ENCODE results near the gene FAAP100. TPM values are rescaled to one million over a fixed set of nuclear protein-coding genes. Genes with fewer than 3 reads are reported as not detected.

The FAAP100 gene
- total RNA-seq, 2 experiments from 2014 or later: 33.5 to 39.7 TPM

DNA sequence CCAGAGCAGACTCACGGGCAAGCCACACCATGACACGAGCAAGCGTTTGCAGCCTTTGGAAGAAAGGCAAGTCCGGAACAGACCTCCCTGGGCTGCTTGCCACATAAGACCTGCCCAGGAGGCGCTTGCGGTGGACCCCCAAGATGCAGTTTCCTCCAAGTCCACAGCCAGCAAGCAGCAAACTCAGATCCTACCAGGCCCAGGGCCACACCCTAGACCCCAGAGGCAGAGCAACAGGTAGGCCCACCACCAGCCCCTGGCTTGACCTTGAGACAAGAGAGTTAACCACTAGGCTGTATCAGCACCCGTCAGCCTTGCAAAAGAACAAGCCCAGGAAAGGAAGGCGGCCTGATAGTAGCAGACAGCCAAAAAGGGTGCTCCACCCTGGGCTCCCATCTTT is 2.3 kb downstream of the FAAP100 start:
- ChIA-PET CTCF (no interaction called here), POLR2A (interaction anchor here (1.5 kb wide), 1 partner anchor 153 kb away, joined by 3 read pairs; the partner anchor contains the start of gene MRPL12)
- Mint-ChIP-seq H3K9me3 (no peaks in the 10 kb centered on the region), H3K36me3 (peaks cover 21% of the 10 kb centered on the region), H3K4me3 (peak overlapping the region; percentile 54), H3K27me3 (no peaks in the 10 kb centered on the region), H3K27ac (no peak overlapping the region), H3K4me1 (ENCODE audit: low read depth) (peaks cover 33% of the 10 kb centered on the region)
- intact Hi-C loops (cut with micrococcal nuclease): no loop called here
- no peak for DNase-seq

- ChIA-PET CTCF (no interaction called here), POLR2A (no interaction called here)
- Mint-ChIP-seq H3K27ac (no peak overlapping the region), H3K4me1 (ENCODE audit: low read depth) (peaks cover 28% of the 10 kb centered on the region), H3K9me3 (no peaks in the 10 kb centered on the region), H3K4me3 (no peak overlapping the region), H3K27me3 (no peaks in the 10 kb centered on the region), H3K36me3 (peaks cover 21% of the 10 kb centered on the region)
- intact Hi-C loops (cut with micrococcal nuclease): no loop called here
- DNase-seq: no peak
Measured at GRCh38 chr17:81549031-81549557, 3.1 kb downstream of the FAAP100 start.

GRCh38 chr17:81547614-81547982 is 4.6 kb downstream of the FAAP100 start:
- peaks cover 28% of the 10 kb centered on the region for H3K36me3 Mint-ChIP-seq
- POLR2A ChIA-PET: interaction anchor here (0.6 kb wide), 1 partner anchor 51 kb away, joined by 3 read pairs; no protein-coding TSS in a partner anchor

DNA sequence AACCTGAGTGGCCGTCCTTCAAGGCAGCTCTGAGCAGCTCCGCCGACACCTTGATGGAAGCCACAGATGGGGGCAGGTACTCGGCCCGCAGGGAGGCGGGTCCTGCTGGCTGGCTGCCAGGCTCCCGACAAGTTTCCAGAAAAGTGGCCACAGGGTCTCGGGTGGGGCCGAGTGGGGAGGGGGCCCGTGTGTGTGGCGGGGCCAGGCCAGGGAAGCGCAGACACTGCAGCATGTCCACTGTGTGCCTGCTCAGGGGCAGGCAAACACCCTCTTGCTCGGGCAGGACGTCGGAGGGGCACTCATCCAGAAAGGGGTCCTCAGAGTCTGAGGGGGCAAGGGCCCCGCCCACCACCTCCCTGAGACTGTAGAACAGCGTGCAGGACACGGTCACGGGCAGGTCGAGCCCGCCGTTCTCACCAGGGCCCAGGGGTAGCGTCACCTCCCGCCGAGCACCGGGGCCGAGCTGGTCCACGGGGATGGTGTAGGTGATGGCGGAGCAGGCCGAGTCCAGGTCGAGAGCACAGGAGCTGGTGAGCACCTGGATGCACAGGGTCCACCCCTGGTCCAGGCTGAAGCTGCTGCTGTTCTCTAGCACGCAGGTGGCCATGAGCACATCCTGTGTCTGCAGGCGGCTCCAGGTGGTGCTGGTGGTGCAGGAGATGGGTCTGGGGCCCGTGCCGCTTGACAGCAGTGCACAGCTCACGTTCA is 5.1 kb downstream of the FAAP100 start:
- H3K36me3 Mint-ChIP-seq: peaks cover 30% of the 10 kb centered on the region
- no peak overlapping the region for H3K4me3 Mint-ChIP-seq
- POLR2A ChIA-PET: interaction anchor here (0.6 kb wide), 1 partner anchor 51 kb away, joined by 3 read pairs; no protein-coding TSS in a partner anchor
- H3K9me3 Mint-ChIP-seq: no peaks in the 10 kb centered on the region
- H3K27me3 Mint-ChIP-seq: no peaks in the 10 kb centered on the region
- intact Hi-C loops (cut with micrococcal nuclease): no loop called here
- H3K4me1 Mint-ChIP-seq (ENCODE audit: low read depth): peaks cover 18% of the 10 kb centered on the region
- DNase-seq: no peak
- CTCF ChIA-PET: no interaction called here
- H3K27ac Mint-ChIP-seq: no peak overlapping the region

More at GRCh38 chr17:81547614-81547982, 4.6 kb downstream of the FAAP100 start:
- DNase-seq: no peak
- H3K27ac Mint-ChIP-seq: no peak overlapping the region
- H3K27me3 Mint-ChIP-seq: no peaks in the 10 kb centered on the region
- intact Hi-C loops (cut with micrococcal nuclease): no loop called here
- peaks cover 18% of the 10 kb centered on the region for H3K4me1 Mint-ChIP-seq (ENCODE audit: low read depth)
- H3K9me3 Mint-ChIP-seq: no peaks in the 10 kb centered on the region
- CTCF ChIA-PET: no interaction called here
- no peak overlapping the region for H3K4me3 Mint-ChIP-seq

GRCh38 chr17:81545160-81545949 is 6.8 kb downstream of the FAAP100 start:
- Mint-ChIP-seq H3K9me3 (no peaks in the 10 kb centered on the region), H3K36me3 (peaks cover 32% of the 10 kb centered on the region), H3K27me3 (no peaks in the 10 kb centered on the region), H3K4me3 (no peak overlapping the region), H3K4me1 (ENCODE audit: low read depth) (peaks cover 10% of the 10 kb centered on the region), H3K27ac (no peak overlapping the region)
- POLR2A ChIA-PET: interaction anchor here (0.6 kb wide), 1 partner anchor 72 kb away, joined by 3 read pairs; no protein-coding TSS in a partner anchor
- no peak for DNase-seq
- CTCF ChIA-PET: no interaction called here
- intact Hi-C loops (cut with micrococcal nuclease): no loop called here

GRCh38 chr17:81544281-81544974 is 7.7 kb downstream of the FAAP100 start:
- ChIA-PET POLR2A (interaction anchor here (0.5 to 1.0 kb wide), 3 partner anchors 35 to 286 kb away, joined by 3 to 4 read pairs (median 3); no protein-coding TSS in a partner anchor), CTCF (no interaction called here)
- no peak for DNase-seq
- Mint-ChIP-seq H3K36me3 (peaks cover 28% of the 10 kb centered on the region), H3K27ac (no peak overlapping the region), H3K4me1 (ENCODE audit: low read depth) (peaks cover 2% of the 10 kb centered on the region), H3K27me3 (no peaks in the 10 kb centered on the region), H3K4me3 (no peak overlapping the region), H3K9me3 (no peaks in the 10 kb centered on the region)
- intact Hi-C loops (cut with micrococcal nuclease): no loop called here

- intact Hi-C loops (cut with micrococcal nuclease): no loop called here
- Mint-ChIP-seq H3K27me3 (no peaks in the 10 kb centered on the region), H3K27ac (no peak overlapping the region), H3K9me3 (no peaks in the 10 kb centered on the region), H3K36me3 (peaks cover 25% of the 10 kb centered on the region), H3K4me1 (ENCODE audit: low read depth) (no peaks in the 10 kb centered on the region), H3K4me3 (no peak overlapping the region)
- ChIA-PET CTCF (interaction anchor here (0.6 kb wide), 1 partner anchor 10 kb away, joined by 3 read pairs; no protein-coding TSS in a partner anchor), POLR2A (interaction anchor here (1.0 kb wide), 1 partner anchor 35 kb away, joined by 3 read pairs; no protein-coding TSS in a partner anchor)
- no peak for DNase-seq
Measured at GRCh38 chr17:81543756-81544155, 8.4 kb downstream of the FAAP100 start.

GRCh38 chr17:81543339-81543675 is 8.8 kb downstream of the FAAP100 start:
- POLR2A ChIA-PET: interaction anchor here (1.0 kb wide), 1 partner anchor 36 kb away, joined by 3 read pairs; no protein-coding TSS in a partner anchor
- CTCF ChIA-PET: interaction anchor here (0.6 kb wide), 1 partner anchor 11 kb away, joined by 3 read pairs; no protein-coding TSS in a partner anchor

DNA sequence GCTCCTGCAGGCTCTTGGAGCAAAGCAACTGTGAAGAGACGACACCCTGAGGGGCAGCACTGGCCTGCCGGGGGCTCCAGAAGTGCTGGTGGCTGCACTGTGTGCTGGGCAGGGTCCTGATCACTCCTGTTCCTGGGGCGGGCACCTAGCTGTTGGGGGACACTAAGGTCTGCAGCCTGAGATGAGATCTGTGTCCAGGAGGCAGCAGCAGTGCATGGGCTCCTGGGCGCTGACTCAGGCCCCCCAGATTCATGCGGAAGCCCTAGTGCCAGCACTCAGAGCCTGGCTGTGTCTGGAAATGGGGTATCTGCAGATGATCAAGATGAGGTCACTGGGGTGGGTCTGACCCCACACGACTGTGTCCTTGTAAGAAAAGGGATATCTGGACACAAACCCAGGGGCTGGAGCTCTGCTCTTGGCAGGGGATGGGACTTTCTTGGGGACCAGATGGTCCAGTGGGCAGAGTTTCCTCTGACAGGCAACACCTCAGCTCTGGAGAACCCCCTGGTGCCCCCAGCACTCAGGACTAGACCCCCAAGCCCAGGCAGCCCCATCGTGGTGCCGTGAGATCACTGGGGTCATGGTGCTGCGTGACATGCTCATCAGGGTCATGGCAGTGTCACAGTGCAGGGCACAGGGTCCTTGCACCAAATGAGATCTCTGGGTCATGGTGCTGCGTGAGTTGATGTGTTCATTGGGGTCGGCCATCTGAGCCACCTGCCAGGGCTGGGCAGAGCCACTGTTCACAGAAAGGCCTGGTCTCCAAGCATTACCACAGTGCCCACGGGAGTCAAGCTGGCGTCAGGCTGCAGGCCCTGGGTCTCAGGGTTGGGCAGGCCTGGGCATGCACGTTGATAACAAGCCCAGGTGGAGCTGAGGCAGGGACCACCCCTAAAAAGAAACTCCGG is 9.5 kb downstream of the FAAP100 start:
- H3K4me3 Mint-ChIP-seq: no peak overlapping the region
- H3K27ac Mint-ChIP-seq: no peak overlapping the region
- POLR2A ChIA-PET: no interaction called here
- no peaks in the 10 kb centered on the region for H3K9me3 Mint-ChIP-seq
- CTCF ChIA-PET: interaction anchor here (0.6 kb wide), 1 partner anchor 11 kb away, joined by 3 read pairs; no protein-coding TSS in a partner anchor
- DNase-seq: no peak
- H3K36me3 Mint-ChIP-seq: peaks cover 29% of the 10 kb centered on the region
- intact Hi-C loops (cut with micrococcal nuclease): no loop called here
- H3K27me3 Mint-ChIP-seq: no peaks in the 10 kb centered on the region
- H3K4me1 Mint-ChIP-seq (ENCODE audit: low read depth): no peaks in the 10 kb centered on the region

More at GRCh38 chr17:81543339-81543675, 8.8 kb downstream of the FAAP100 start:
- H3K27me3 Mint-ChIP-seq: no peaks in the 10 kb centered on the region
- no peak overlapping the region for H3K4me3 Mint-ChIP-seq
- intact Hi-C loops (cut with micrococcal nuclease): no loop called here
- no peak for DNase-seq
- H3K36me3 Mint-ChIP-seq: peaks cover 28% of the 10 kb centered on the region
- H3K27ac Mint-ChIP-seq: no peak overlapping the region
- no peaks in the 10 kb centered on the region for H3K4me1 Mint-ChIP-seq (ENCODE audit: low read depth)
- no peaks in the 10 kb centered on the region for H3K9me3 Mint-ChIP-seq

DNA sequence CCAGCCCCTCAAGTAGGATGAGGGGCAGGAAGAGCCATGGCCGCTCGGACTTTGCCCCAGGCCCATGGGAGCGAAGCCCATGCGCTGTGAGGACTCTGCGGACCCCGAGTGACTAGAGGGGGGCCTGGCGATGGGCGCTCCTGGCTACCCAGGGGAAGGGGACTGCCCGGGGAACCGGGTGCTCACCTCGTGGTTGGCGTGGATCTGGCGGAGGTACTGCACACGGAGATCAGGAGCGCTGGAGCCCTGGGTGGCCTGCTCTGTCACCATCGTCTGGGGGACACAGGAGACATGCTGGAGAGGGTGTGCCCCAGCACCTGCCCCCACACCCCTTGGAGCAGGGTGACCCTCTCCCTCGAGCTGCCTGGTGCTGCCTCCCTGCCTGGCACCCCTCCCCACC is 11.0 kb downstream of the FAAP100 start:
- Mint-ChIP-seq H3K36me3 (peaks cover 24% of the 10 kb centered on the region), H3K4me1 (ENCODE audit: low read depth) (no peaks in the 10 kb centered on the region), H3K9me3 (no peaks in the 10 kb centered on the region), H3K27ac (no peak overlapping the region), H3K4me3 (no peak overlapping the region), H3K27me3 (peaks cover under 1% of the 10 kb centered on the region)
- POLR2A ChIA-PET: no interaction called here
- no peak for DNase-seq
- intact Hi-C loops (cut with micrococcal nuclease): no loop called here
- CTCF ChIA-PET: no interaction called here

DNA sequence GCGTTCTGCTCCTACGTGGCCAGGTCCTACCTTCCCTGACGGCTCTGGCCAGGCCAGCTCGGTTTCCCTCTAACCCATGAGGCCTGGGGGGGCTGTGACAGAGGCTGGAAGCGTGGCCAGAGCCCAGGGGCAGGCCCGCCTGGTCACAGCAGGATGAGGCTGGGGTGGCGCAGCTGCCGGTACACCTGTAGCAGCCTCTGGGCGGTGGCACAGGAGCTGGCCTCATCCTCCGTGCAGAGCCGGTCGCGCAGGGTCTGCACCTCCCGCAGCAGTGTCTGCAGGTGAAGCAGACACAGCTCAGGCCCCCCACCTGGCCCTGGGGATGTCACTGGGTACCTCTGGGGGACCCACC is 11.5 kb downstream of the FAAP100 start:
- no peak for DNase-seq
- peaks cover 22% of the 10 kb centered on the region for H3K36me3 Mint-ChIP-seq
- peaks cover 5% of the 10 kb centered on the region for H3K27me3 Mint-ChIP-seq
- POLR2A ChIA-PET: no interaction called here
- H3K27ac Mint-ChIP-seq: no peak overlapping the region
- no peaks in the 10 kb centered on the region for H3K4me1 Mint-ChIP-seq (ENCODE audit: low read depth)
- intact Hi-C loops (cut with micrococcal nuclease): no loop called here
- H3K4me3 Mint-ChIP-seq: no peak overlapping the region
- CTCF ChIA-PET: no interaction called here
- H3K9me3 Mint-ChIP-seq: no peaks in the 10 kb centered on the region

Data from activated CD4-positive, alpha-beta memory T cell treated with anti-CD3 and anti-CD28 coated beads for 36 hours (primary cell).